Osteocyte (in vitro differentiated cells): Measurements from ENCODE around the gene UBALD2. TPM values are rescaled to one million over a fixed set of nuclear protein-coding genes. Genes with fewer than 3 reads are reported as not detected.
"Not testable (repeated sequence)": the region's sequence is repeated elsewhere in the genome, so short reads cannot be mapped to it uniquely, and the experiment has no call there.

Experiments
- DNase-seq: peaks from one replicate; pipeline ENCODE4 v3.0.0; 2021; ENCODE audit warnings: mixed read lengths; ENCODE audit not compliant: unreplicated experiment; ENCODE audit errors: extremely low spot score
- H3K27ac Mint-ChIP-seq: one replicate; pipeline ENCODE4 v1.8.0; 2021; ENCODE audit warnings: mild to moderate bottlenecking, mixed read lengths; ENCODE audit not compliant: unreplicated experiment
- H3K27me3 Mint-ChIP-seq: one replicate; pipeline ENCODE4 v1.8.0; 2021; ENCODE audit warnings: mixed read lengths; ENCODE audit not compliant: unreplicated experiment
- H3K36me3 Mint-ChIP-seq: one replicate; pipeline ENCODE4 v1.8.0; 2021; ENCODE audit warnings: mixed read lengths; ENCODE audit not compliant: unreplicated experiment
- H3K4me1 Mint-ChIP-seq: one replicate; pipeline ENCODE4 v1.8.0; 2021; ENCODE audit warnings: mixed read lengths; ENCODE audit not compliant: unreplicated experiment
- H3K4me3 Mint-ChIP-seq: one replicate; pipeline ENCODE4 v1.8.0; 2021; ENCODE audit warnings: mild to moderate bottlenecking, moderate library complexity, mixed read lengths; ENCODE audit not compliant: unreplicated experiment
- H3K9me3 Mint-ChIP-seq: one replicate; pipeline ENCODE4 v1.8.0; 2021; ENCODE audit warnings: mixed read lengths; ENCODE audit not compliant: unreplicated experiment
- CTCF ChIP-seq: fragments of 200-600 bp; sonication (generic); IDR thresholded peaks from 2 replicates; pipeline ENCODE4 v1.5.0; 2021; ENCODE audit warnings: antibody characterized with exemption, mild to moderate bottlenecking, moderate library complexity
- total RNA-seq: library from RNA; stranded (reverse); gene quantifications from 2 replicates; pipeline ENCODE4 v1.2.1, GENCODE V29; 2021

UBALD2 gene
- total RNA-seq, 1 donor from 2014 or later: 32.2 TPM

GRCh38 chr17:76293106-76293505, 28.0 kb downstream of the UBALD2 start:
- Mint-ChIP-seq H3K9me3 (no peaks in the 10 kb centered on the region), H3K36me3 (peaks cover 14% of the 10 kb centered on the region), H3K4me3 (no peak overlapping the region), H3K27me3 (no peaks in the 10 kb centered on the region), H3K4me1 (no peaks in the 10 kb centered on the region), H3K27ac (no peak overlapping the region)
- no peak for DNase-seq
- TF ChIP-seq CTCF: no peak

- Mint-ChIP-seq H3K27me3 (no peaks in the 10 kb centered on the region), H3K9me3 (no peaks in the 10 kb centered on the region), H3K4me3 (no peak overlapping the region), H3K27ac (no peak overlapping the region), H3K4me1 (peaks cover 3% of the 10 kb centered on the region), H3K36me3 (peaks cover 8% of the 10 kb centered on the region)
- no peak for TF ChIP-seq CTCF
- DNase-seq: no peak
Measured at GRCh38 chr17:76296186-76296585, 31.0 kb downstream of the UBALD2 start.

- Mint-ChIP-seq H3K27ac (no peak overlapping the region), H3K4me1 (peaks cover 3% of the 10 kb centered on the region), H3K36me3 (peaks cover 5% of the 10 kb centered on the region), H3K27me3 (no peaks in the 10 kb centered on the region), H3K9me3 (no peaks in the 10 kb centered on the region), H3K4me3 (no peak overlapping the region)
- no peak for DNase-seq
- no peak for TF ChIP-seq CTCF
Measured at GRCh38 chr17:76296889-76297288, 31.7 kb downstream of the UBALD2 start.

GRCh38 chr17:76297436-76297835, 32.3 kb downstream of the UBALD2 start:
- peaks cover 5% of the 10 kb centered on the region for H3K36me3 Mint-ChIP-seq
- H3K27me3 Mint-ChIP-seq: no peaks in the 10 kb centered on the region
- H3K9me3 Mint-ChIP-seq: no peaks in the 10 kb centered on the region
- no peak for TF ChIP-seq CTCF
- H3K4me3 Mint-ChIP-seq: no peak overlapping the region
- DNase-seq: no peak
- peaks cover 3% of the 10 kb centered on the region for H3K4me1 Mint-ChIP-seq
- no peak overlapping the region for H3K27ac Mint-ChIP-seq

GRCh38 chr17:76304226-76305134, 39.3 kb downstream of the UBALD2 start:
- Mint-ChIP-seq H3K9me3 (no peaks in the 10 kb centered on the region), H3K27me3 (no peaks in the 10 kb centered on the region), H3K4me1 (peaks cover 3% of the 10 kb centered on the region), H3K4me3 (no peak overlapping the region), H3K27ac (no peak overlapping the region), H3K36me3 (peaks cover 9% of the 10 kb centered on the region)
- no peak for TF ChIP-seq CTCF
- no peak for DNase-seq

- not testable (repeated sequence) for H3K36me3 Mint-ChIP-seq, H3K4me3 Mint-ChIP-seq, H3K9me3 Mint-ChIP-seq, H3K4me1 Mint-ChIP-seq, H3K27me3 Mint-ChIP-seq, H3K27ac Mint-ChIP-seq, DNase-seq
Measured at GRCh38 chr17:76305135-76305454, 39.9 kb downstream of the UBALD2 start.
